HG02610 (cell line): ENCODE results near the gene TUBA3E.
A peak's percentile ranks its signal among the peaks of the same experiment; 100 is the strongest.
"Not testable (repeated sequence)": the region's sequence is repeated elsewhere in the genome, so short reads cannot be mapped to it uniquely, and the experiment has no call there.

Source experiments
- ATAC-seq: cut with Tn5 transposase; IDR thresholded peaks from one replicate; pipeline ENCODE4 v1.9.1; 2021; ENCODE audit warnings: mild to moderate bottlenecking, moderate library complexity; ENCODE audit not compliant: unreplicated experiment

TUBA3E gene

DNA sequence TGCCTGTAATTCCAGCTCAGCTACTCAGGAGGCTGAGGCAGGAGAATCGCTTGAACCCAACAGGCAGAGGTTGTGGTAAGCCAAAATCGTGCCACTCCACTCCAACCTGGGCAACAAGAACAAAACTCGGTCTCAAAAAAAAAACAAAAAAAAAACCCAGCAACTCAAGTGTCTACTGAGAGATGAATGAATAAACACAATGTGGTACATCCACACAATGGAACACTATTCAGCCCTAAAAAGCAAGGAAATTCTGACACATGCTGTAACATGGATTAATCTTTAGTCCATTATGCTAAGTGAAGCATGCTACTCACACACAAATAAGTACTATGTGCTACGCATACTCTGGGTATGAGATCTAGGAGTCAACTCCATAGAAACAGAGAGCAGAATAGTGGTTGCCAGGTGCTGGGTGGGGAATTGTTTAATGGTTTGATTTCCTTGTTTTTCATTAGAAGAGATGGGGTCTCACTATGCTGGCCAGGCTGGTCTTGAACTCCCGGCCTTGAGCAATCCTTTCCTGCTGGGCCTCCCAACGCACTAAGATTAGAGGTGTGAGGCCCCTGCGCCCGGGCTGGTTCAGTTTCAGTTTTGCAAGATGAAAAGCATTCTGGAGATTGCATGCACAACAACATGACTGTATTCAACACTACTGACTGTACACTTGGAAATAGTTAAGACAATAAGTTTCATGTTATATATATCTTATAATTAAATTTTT, 32.8 kb downstream of the TUBA3E start:
- no peak for ATAC-seq

DNA sequence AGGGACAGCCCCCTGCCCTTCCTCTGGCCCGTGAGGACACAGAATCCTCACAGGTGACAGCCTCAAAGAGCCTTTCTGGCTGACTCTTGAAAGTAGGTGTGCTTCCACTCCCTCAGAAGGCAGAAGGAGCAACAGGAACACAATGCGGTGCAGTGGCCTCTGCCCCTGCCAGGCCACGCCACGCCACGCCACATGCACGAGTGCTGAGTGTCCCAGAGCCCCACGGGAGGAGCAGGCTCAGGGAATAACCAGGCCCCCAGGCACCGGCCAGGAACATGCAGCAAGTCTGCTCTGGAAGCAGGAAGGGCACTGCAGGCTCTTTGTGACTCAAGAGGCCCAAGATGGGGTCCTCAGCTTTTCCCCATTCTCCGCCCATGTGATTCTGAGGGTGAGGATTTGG, 35.3 kb downstream of the TUBA3E start:
- ATAC-seq: no peak

DNA sequence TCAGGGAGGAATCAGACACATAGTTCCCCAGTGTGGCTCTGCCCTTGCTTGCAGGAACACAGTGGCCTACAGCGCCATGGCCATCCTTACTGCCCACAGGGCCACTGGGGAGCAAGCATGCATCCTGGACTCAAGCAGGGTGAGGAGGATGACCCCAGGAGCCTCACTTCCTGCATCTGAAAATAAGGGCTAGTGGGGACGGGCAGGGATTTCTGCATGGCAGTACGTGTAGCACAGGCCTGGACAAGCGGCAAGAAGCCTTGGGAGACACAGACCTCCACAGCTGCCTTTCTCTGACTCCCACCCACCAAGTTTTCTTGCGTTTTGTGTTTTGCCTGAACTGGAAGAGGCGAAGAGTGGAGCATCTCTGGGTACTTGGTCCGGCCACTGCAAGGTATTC, 35.8 kb downstream of the TUBA3E start:
- not testable (repeated sequence) for ATAC-seq

DNA sequence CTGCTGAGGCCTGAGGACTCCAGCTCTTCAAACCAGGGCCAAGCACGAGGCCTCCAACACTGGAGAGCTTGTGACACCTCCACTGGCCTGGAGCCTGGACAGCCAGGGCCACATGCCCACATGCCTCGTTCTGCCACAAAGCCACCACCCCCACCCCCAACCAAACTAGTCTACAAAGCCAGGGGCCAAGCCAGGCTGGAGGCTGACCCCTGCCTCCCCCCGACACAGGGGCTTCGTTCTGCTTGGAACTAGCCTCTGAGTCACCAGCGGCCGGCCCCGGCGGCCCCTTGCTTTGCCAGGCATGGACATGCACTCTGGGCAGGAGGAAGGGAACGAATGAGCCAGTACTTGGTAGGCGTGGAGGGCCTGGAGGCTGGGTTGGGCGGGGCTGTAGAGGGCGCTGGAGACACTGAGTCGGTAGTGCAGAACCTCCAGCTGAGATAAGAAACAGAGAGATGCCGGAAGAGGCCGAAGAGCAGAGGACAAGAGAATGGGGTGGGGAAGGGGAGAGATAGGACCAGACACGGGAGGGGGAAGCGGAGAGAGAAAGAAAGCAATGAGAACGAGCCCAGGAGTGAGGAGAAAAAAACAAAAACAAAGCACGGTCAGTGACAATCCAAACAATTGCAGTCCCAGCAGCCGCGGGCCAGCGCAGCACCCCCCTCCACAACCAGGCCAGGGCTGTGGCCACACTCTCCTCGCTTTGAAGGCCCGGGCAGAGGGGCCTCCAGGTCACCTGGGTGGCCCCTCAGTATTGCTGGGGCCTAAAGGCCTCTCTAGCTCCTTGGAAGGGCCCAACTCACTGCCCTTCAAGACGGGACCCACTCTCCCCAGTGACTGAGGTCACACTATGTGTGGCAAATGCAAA, 37.2 kb downstream of the TUBA3E start:
- ATAC-seq: not testable (repeated sequence)

DNA sequence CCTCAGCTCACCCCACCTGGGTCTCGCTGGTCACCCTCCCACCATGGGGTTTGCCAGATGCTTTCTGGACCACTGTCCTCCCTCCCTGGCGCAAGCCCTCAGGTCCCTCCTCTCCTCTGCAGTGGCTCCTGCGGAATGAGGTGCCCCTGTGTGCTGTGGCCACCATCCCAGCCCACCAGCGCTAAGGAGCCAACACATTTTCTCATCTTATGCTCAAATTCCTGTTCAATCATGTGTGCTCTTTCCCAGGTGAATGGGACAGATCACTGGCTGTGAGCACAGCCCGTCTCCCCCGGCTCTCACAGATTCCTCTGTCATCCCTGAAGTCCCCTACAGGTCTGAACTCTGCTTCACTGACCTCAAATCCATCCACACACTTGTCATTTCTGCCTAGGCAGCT, 38.1 kb downstream of the TUBA3E start:
- ATAC-seq: no peak

DNA sequence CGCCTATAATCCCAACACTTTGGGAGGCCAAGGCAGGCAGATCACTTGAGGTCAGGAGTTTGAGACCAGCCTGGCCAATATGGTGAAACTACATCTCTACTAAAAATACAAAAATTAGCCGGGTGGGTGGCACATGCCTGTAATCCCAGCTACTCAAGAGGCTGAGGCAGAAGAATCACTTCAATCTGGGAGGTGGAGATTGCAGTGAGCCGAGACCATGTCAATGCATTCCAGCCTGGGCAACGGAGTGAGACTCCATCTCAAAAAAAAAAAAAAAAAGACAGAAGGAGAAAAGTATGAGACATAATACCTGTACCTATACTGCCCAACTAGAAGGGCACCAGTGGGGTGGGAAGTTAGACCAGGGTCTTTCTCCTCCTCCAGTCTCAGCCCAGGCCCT, 38.9 kb downstream of the TUBA3E start:
- not testable (repeated sequence) for ATAC-seq

DNA sequence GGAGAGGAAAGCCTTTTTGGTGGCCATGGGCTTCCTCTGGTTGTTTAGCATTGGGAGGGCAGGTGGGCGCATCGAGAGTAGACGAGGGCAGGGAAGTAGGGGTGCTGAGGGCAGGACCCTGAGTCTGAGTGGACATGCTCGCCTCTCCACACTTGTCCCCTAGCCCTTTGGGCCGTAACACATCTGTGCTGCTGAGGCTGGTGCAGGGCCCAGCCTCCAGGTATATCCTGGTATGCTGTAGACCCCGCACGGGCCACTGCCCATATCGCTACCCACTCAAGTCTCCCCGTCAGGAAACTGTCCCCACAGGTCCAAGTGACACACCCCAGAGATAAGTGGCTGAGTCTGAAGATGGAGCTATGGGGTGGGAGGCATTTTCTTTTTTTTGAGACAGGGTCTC, 39.6 kb downstream of the TUBA3E start:
- ATAC-seq: no peak

DNA sequence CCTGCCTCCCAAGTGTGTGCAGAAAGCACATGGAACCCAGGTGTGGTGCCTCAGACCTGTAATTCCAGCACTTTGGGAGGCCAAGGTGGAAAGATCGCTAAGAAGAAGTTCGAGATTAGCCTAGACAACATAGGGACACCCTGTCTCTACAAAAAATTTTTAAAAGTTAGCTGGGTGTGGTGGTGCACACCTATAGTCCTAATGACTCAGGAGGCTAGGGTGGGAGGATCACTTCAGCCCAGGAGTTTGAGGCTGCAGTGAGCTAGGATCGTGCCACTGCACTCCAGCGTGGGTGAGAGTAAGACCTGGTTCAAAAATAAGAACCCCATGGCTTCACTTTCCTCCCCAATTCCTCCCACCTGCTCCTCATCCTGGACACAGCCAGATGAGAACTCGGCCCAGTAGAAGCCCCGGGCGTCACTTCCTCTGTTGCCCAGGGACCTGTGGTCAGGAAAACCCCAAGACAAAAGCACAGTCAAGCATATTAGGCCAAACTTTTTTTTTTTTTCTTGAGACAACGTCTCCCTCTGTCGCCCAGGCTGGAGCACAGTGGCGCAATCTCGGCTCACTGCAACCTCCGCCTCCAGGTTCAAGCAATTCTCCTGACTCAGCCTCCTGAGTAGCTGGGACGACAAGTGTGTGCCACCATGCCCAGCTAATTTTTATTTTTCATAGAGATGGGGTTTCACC, 40.3 kb downstream of the TUBA3E start:
- ATAC-seq: peak; percentile 88

DNA sequence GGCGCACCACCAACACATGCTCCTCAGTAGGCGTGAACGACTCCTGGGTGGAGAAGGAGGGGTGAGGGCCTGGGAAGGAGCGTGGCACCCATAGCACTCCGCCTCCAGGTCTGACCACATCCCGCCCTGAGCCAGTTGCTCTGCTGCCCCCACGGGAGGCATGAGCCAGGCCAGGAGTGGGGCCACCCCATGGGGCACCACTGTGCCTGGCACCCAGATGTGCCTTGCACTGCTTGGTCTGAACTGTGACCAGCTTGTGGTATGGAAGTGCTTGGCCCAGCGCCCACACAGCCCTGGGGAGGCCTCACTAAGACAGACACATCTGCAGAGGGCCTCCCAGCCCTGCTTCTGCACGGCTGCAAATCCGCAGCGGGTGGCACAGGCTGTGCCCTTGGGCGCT, 40.9 kb downstream of the TUBA3E start:
- peak; percentile 29 for ATAC-seq

DNA sequence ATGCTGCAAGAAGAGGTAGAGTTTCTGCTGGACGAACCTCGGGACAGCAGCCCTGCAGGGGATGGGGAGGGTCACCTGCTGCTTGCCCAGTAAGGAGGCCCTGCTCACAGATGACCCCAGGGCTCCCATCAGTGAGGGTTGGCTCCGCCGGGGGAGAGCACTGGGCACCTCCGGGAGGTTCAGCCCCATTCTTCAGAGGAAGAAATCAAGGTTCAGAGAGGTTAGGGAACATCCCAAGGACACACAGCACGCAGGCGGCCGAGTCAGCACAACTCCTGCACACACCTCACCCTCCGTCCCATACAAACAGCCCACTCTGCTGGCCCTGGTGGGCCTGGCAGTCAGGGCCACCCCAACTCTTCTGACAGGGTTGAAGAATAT, 41.6 kb downstream of the TUBA3E start:
- ATAC-seq: no peak

DNA sequence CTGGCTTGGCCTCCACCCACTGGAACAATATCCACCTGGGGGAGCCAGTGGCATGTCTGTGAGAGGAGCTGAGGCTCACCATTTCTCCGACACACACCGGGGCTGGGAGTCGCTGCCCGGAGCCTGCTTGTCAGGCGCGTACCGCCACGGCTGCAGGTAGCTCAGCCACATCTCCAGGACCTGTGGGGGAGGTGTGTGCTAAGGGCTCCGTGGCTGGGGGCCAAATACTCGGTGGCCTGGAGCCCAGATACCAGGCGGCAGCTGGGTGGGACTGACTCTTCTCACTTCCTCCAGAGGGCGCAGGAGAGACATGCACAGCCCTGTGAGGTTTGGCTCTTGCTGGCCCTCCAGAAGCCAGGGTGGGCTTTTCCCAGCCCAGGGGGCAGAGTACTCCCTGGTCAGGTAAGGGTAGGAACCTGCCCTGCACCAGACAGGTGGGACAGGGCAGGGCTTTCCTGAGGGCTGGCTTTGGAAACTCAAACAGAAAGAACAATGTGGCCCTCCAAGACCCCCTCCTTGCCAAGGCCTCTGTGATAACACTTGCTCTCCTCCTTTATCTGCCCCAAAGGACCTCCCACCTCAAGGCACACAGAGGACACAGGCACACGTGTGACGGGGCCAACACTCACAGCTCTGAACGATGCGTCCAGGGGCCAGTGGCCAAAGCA, 42.1 kb downstream of the TUBA3E start:
- ATAC-seq: not testable (repeated sequence)

DNA sequence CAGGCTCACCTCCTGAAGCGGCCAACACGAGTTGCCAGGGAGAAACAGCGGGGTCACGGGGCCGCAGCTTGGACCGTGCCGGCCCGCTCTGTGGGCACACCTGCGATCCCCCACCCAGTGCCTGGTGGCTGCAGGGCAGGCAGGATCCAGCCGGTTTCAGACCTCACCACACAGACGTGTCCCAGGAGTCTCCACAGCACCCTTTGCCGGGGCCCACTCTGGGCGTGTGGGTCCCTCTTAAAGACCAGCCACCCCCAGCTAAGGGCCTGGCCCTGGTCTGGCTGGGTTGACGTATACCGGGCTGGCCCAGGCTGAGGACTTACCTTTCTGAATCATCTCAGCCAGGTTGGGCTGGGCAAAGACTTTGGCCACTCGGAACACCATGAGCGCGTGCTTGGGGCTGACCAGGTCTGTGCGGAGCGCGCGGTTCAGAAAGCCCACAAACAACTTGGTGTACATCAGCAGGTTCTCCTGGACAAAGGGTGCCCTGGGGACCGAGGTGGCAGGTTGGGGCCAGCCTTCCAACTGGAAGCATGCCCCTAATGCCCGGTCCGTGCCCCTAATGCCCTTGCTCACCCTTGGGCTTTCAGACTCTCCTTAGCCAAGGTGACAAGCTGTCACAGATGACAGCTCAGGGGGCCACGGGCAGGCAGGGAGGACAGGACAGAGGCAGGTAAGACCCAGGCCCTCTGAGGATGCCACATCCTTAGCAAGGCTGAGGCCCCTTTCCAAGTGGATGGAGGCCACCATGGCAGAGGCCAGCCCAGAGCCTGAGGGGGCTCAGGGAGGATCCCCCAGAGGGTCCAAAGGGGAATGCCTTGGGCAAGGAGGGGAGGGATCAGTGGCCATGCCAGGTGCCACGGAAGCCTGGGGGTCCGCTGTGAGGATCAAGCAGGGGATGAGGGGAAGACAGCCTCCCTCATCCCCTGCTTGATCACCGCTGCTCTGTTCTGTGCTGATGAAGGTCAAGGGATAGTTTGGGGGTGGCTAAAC, 43.2 kb downstream of the TUBA3E start:
- no peak for ATAC-seq

DNA sequence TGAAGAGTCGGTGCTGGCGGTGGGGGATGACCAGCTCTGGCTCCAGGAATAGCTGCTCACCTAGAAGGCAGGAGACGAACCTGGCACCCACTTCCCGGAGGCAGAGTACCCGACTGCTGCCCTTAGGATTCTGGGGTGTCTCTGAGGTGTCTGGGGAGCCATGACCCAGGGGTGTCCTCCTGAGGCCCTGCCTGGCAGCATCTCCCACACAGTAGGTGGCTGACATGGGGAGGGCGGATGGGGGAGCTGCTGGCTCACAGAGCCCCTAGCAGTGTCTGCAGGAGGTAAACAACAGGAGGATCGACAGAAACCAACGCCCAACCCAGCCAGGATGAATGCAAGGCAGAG, 43.8 kb downstream of the TUBA3E start:
- ATAC-seq: not testable (repeated sequence)

DNA sequence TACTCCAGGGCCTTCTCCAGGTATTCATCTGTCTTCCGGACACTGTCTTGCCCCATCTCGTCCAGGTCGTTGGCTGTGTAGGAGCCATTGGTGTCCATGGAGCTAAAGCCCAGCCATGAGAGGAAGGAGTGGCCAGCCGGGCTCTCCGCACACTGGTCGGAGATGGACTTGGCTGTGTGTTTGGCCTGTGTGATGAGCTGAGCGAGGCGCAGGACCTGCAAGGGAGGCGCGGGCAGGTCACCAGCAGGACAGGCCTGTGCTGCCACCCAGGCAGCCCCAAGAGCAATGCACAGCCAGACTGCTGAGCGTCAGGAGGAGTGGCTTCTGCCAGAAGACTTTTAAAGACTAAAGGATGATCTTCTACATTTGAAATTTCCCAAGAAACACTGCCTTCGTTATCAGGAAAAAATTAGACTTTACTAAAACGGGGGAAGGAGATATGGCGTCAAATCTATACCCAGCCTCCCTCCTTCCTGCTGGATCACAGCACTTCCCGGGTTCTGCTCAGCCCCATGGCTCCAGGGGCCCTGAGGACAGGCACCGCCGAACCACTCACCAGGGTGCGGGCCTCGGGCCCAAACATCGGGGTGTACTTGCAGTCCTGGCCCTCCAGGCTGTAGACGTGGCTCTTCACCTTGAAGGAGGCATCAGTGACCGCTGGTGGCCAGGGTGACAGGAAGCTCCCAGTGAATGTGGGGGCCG, 44.4 kb downstream of the TUBA3E start:
- not testable (repeated sequence) for ATAC-seq

DNA sequence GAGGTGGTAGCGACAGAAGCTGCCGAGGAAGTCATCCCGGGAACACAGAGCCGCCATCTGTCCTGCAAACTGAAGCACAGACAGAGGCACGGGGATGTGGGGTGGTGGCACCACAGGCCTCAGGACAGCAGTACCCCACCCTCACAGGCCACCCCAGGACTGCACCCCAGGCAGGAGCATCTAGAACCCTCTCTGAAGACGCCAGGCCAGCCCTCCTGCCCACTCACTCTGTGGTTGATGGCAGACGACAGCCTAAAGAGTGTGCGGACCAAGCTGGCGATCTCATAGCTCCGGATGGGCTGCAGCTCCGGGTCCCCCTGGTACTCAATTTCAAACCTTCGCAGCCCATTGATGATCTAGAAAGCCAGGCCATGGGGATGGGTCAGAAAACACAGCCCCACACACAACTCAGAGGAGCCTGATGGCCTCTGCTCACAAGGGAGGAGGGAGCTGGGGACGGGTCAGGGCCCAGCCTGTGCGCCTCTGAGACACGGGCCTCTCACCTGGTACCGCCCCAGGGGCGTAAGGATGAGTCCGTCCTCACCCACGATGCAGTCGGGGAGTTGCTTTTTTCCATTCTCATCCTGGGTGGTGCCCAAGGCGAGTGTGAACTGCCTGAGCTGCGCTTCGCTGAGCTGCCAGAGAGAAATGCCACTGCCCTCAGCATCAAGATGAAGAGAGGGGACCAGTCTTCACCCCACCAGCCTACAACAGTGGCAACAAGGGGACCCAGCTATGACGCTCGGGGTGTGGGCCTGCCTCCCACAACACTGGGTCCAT, 45.2 kb downstream of the TUBA3E start:
- ATAC-seq: no peak

DNA sequence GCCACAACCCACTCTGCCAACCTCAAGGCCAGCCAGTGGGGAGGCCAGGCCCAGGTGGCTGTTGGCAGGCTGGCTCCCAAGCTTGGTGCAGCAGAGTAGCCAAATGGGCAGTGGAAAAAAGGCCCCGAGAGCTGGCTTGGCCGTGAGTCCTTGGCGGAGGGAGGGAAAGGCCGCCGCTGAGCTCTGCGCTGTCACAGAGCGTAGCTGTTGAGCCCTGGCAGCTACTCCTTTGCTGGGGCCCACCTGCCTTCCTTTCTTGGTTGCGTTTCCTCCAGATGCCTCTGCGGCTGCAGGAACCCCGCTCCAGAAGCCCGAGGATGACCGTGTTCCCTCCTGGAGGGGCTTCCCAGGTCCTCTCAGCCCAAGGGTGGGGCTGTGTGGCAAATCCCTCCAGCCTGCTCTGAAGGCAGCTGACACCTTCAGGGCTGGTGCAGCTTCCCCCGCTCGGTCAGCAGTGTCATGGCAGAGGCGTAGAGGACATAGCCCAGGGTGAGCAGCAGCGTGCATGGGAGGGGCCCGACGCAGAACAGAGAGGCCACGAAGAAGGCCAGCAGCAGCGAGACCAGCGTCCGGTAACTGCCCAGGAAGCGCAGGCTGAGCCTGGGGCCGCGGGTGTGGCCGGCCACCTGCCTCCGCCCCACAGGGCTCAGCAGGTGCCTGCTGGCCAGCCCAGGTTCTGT, 46.0 kb downstream of the TUBA3E start:
- ATAC-seq: not testable (repeated sequence)

DNA sequence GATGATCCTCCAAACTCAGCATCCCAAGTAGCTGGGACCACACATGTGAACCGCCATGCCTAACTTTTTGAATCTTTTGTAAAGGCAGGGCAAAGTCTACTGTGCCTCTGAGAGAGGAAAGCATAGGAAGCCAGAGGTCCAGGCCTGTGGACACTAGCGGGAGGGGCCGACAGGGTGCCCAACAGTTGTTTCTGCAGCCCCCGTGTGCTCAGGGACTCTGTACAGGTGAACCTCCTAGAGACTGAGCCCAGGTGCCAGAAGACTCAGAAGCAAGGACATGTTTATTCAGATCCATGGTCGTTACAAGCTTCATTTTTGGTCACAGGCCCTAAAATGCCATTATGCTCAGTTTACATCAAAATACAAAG, 47.1 kb downstream of the TUBA3E start:
- ATAC-seq: not testable (repeated sequence)
